ENCODE measurements around the gene RHBDF2. TPM values are rescaled to one million over a fixed set of nuclear protein-coding genes. Genes with fewer than 3 reads are reported as not detected.

Gene RHBDF2
- total RNA-seq, 4 donors from 2014 or later = 53.7 to 76.1 (median 62.6) TPM

- 54 to 81% methylated on average over 6 of the region's 6 CpGs for WGBS, 2 donors
- H3K4me3 ChIP-seq (ENCODE audit: low read depth, poor library complexity, severe bottlenecking) = no peak overlapping the region
- intact Hi-C loops (cut with DNase I; ENCODE audit: low total_unique reads) = no loop called here
- TF ChIP-seq CTCF (IDR thresholded peaks at IDR 0.05) = no peak
- TF ChIP-seq POLR2A (IDR thresholded peaks at IDR 0.05) = no peak
- no peak for DNase-seq (ENCODE audit: low spot score in 2 of 2)
These were observed 42.2 kb upstream of the RHBDF2 start for GRCh38 chr17:76543482-76543825.

GRCh38 chr17:76542984-76543383 lies 41.8 kb upstream of the RHBDF2 start:
- intact Hi-C loops (cut with DNase I; ENCODE audit: low total_unique reads) = no loop called here
- no peak overlapping the region for H3K4me3 ChIP-seq (ENCODE audit: low read depth, poor library complexity, severe bottlenecking)
- DNase-seq (ENCODE audit: low spot score in 2 of 2) = no peak
- WGBS, 2 donors = 60 to 64% methylated on average over 6 to 8 of the region's 8 CpGs
- TF ChIP-seq POLR2A (IDR thresholded peaks at IDR 0.05) (no peak), CTCF (IDR thresholded peaks at IDR 0.05) (no peak)

- H3K4me3 ChIP-seq (ENCODE audit: low read depth, poor library complexity, severe bottlenecking) = no peak overlapping the region
- DNase-seq (ENCODE audit: low spot score in 2 of 2) = peak in 1 of 2 donors; percentile 83
- no peak for TF ChIP-seq POLR2A (IDR thresholded peaks at IDR 0.05)
- no peak for TF ChIP-seq CTCF (IDR thresholded peaks at IDR 0.05)
- WGBS, 2 donors = 66 to 79% methylated on average over 10 of the region's 10 CpGs
- intact Hi-C loops (cut with DNase I; ENCODE audit: low total_unique reads) = no loop called here
These were observed 41.3 kb upstream of the RHBDF2 start for GRCh38 chr17:76542566-76542971.

GRCh38 chr17:76541739-76542454 lies 40.7 kb upstream of the RHBDF2 start:
- no peak for DNase-seq (ENCODE audit: low spot score in 2 of 2)
- TF ChIP-seq CTCF (IDR thresholded peaks at IDR 0.05) (no peak), POLR2A (IDR thresholded peaks at IDR 0.05) (no peak)
- WGBS, 2 donors = 80 to 83% methylated on average over 10 of the region's 10 CpGs
- intact Hi-C loops (cut with DNase I; ENCODE audit: low total_unique reads) = no loop called here
- no peak overlapping the region for H3K4me3 ChIP-seq (ENCODE audit: low read depth, poor library complexity, severe bottlenecking)

GRCh38 chr17:76540381-76541300 lies 39.4 kb upstream of the RHBDF2 start:
- peak; percentile 93 to 98 for DNase-seq (ENCODE audit: low spot score in 2 of 2)
- WGBS, 2 donors = 7 to 18% methylated on average over 25 to 26 of the region's 27 CpGs
- no peak overlapping the region for H3K4me3 ChIP-seq (ENCODE audit: low read depth, poor library complexity, severe bottlenecking)
- intact Hi-C loops (cut with DNase I; ENCODE audit: low total_unique reads) = no loop called here
- TF ChIP-seq CTCF (IDR thresholded peaks at IDR 0.05) (no peak), POLR2A (IDR thresholded peaks at IDR 0.05) (no peak)
